GM21360 (cell line): ENCODE measurements around the gene SLC35A4.
"Not testable (repeated sequence)": the region's sequence is repeated elsewhere in the genome, so short reads cannot be mapped to it uniquely, and the experiment has no call there.

ENCODE experiments used
- ATAC-seq: cut with Tn5 transposase; IDR thresholded peaks from one replicate; pipeline ENCODE4 v1.9.1; 2021; ENCODE audit warnings: mild to moderate bottlenecking, moderate library complexity; ENCODE audit not compliant: unreplicated experiment

SLC35A4 gene

DNA sequence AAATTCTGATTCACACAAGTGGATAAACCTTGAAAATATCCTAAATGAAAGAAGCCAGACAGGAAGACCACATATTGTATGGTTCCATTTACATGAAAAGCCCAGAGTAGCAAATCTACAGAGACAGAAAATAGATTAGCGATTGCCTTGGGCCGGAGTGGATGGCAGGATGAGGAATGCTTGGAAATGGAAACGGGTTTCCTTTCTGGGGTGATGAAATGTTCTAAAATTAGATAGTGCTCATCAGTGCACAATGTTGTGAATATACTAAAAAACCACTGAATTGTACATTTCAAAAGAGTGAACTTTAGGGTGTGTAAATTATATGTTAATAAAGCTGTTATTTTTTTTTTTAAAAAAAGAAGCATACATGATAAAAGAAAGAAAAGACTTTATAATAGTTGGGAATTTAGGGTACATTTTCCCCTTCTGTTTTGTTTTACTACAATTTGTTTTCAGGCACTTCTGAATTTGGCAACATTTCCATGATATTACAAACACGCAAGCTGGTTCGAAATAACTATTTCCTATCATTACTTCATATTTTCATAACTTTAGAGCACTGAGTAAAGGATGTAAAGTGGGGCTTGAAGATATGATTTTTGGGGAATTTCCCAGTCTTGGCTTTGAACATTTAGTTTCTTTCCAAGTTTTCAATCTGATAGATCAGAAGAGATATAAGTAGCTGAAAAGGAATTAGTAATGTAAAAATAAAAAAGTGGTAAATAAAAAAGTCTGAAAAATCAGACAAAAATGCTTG is 23.9 kb downstream of the SLC35A4 start:
- no peak for ATAC-seq

- no peak for ATAC-seq
These were observed 26.2 kb downstream of the SLC35A4 start for GRCh38 chr5:140590861-140591260.

- no peak for ATAC-seq
These were observed 27.2 kb downstream of the SLC35A4 start for GRCh38 chr5:140591747-140592372.

DNA sequence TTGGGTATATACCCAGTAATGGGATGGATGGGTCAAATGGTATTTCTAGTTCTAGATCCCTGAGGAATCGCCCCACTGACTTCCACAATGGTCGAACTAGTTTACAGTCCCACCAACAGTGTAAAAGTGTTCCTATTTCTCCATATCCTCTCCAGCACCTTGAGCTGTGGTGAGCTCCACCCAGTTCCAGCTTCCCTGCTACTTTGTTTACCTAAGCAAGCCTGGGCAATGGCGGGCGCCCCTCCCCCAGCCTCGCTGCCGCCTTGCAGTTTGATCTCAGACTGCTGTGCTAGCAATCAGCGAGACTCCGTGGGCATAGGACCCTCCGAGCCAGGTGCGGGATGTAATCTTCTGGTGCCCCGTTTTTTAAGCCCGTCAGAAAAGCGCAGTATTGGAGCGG is 28.4 kb downstream of the SLC35A4 start:
- ATAC-seq: not testable (repeated sequence)

GRCh38 chr5:140594169-140594568 is 29.5 kb downstream of the SLC35A4 start:
- ATAC-seq: no peak

GRCh38 chr5:140595538-140596300 is 31.1 kb downstream of the SLC35A4 start:
- ATAC-seq: no peak

DNA sequence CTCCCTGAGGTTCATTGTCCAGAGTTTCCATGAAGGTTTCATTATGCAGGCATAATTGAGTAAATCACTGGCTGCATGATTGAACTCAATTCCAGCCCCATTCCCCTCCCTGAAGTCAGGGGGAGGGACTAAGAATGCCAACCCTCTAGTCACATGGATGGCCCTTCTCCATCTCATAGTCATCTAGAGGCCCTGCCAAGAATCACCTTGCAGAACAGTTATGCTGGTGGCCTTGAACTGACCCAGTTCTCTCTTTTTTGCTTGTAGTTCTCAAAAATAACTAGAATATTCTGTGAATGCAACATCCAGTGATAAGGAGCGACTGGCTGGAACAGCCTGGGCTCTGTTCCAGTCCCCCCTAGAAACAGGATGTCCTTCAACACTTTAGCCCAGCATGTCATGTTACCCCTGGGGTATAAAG is 31.7 kb downstream of the SLC35A4 start:
- ATAC-seq: no peak

- no peak for ATAC-seq
These were observed 34.2 kb downstream of the SLC35A4 start for GRCh38 chr5:140598836-140599235.

DNA sequence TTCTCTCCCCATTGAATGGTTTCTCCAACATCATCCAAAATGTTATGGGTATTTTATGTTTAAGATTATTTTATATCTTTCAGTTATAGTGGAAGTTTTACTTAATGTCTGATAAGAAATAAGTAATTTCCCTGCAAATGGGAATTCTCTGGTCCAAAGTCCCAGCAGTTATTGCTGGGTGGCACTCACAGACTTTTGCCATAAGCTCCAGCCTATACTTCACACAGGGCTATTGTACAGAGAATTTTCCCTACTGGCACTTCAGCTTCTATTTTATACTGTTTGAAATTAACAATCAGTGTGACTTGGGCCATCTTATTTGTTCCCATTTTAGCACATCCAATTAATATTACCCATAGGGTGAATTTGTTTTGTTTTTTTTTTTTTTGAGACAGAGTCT is 35.5 kb downstream of the SLC35A4 start:
- ATAC-seq: no peak

- no peak for ATAC-seq
These were observed 37.5 kb downstream of the SLC35A4 start for GRCh38 chr5:140602147-140602546.

DNA sequence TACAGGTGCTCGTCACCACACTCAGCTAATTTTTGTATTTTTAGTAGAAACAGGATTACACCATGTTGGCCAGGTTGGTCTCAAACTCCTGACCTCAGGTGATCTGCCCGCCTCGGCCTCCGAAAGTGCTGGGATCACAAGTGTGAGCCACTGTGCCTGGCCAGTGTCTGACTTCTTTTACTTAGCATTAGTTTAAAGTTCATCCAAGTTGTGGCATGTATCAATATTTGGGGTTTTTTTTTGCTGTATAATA is 38.7 kb downstream of the SLC35A4 start:
- not testable (repeated sequence) for ATAC-seq

- ATAC-seq: no peak
These were observed 39.1 kb downstream of the SLC35A4 start for GRCh38 chr5:140603734-140604133.

DNA sequence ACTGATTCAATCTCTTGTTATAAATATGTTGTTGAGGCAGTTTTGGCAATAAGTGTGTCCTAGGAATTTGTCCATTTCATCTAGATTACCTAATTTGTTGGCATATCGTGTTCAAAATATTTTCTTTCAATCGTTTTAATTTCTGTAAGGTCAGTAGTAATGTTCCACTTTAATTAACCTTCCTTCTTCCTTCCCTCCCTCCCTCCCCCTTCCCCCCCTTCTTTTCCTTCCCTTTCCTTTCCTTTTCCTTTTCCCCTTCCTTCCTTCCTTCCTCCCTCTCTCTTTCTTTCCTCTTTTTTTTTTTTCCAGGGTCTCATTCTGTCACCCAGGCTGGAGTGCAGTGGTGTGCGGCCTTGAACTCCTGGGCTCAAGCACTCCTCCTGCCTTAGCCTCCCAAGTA is 41.3 kb downstream of the SLC35A4 start:
- no peak for ATAC-seq

DNA sequence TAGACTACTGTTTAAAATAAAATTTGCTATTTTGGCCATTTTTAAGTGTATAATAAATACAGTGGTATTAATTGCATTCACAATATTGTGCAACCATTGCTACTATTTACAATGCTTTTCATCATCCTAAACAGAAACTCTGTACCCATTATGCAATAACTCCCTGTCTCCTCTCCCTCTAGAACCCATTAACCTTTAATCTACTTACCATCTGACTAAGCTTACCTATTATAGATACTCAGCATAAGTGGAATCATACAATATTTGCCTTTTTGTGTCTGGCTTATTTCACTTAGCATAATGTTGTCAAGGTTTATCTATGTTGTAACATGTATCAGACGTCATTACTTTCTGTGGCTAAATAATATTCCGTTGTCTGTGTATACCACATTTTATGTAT is 42.4 kb downstream of the SLC35A4 start:
- ATAC-seq: no peak

DNA sequence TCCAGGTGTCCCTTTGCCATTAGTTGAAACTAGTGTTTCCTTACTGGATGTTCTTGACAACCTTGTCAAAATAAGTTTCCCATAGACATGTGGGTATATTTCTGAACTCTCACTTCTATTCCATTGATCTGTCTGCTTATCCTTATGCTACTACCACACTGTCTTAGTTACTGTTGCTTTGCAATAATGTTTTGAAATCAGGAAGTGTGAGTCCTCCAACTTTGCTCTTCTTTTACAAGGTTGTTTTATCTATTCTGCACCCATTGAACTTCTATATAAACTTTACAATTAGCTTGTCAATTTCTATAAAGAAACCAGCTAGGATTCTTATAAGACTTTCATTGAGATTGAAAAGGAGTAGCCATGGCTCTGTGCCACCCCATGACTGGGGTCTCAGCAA is 44.1 kb downstream of the SLC35A4 start:
- no peak for ATAC-seq

- ATAC-seq: no peak
These were observed 44.5 kb downstream of the SLC35A4 start for GRCh38 chr5:140609126-140609525.

GRCh38 chr5:140611020-140611521 is 46.4 kb downstream of the SLC35A4 start:
- no peak for ATAC-seq
